Measurements from ENCODE around the gene IVNS1ABP.

- no peak for TF ChIP-seq CTCF (IDR thresholded peaks at IDR 0.05)
- TF ChIP-seq POLR2A (IDR thresholded peaks at IDR 0.05), result no peak
Observed at GRCh38 chr1:185284533-185285276, 32.3 kb downstream of the IVNS1ABP start.

All from prostate gland (tissue), 2 donors.